Neural crest cell (in vitro differentiated cells): Measurements from ENCODE around the gene ANKH. TPM values are rescaled to one million over a fixed set of nuclear protein-coding genes. Genes with fewer than 3 reads are reported as not detected.

Experiments used
- DNase-seq: peaks from one replicate; pipeline ENCODE4 v3.0.0; 2021; ENCODE audit warnings: low read depth, mixed read lengths, low spot score
- H3K27ac Mint-ChIP-seq: one replicate; pipeline ENCODE4 v1.8.0; 2021; ENCODE audit warnings: mild to moderate bottlenecking, mixed read lengths; ENCODE audit not compliant: unreplicated experiment
- H3K27me3 Mint-ChIP-seq: 2 replicates; pipeline ENCODE4 v1.8.0; 2021; ENCODE audit warnings: low read depth, mild to moderate bottlenecking, mixed read lengths
- H3K36me3 Mint-ChIP-seq: 2 replicates; pipeline ENCODE4 v1.8.0; 2021; ENCODE audit warnings: low read depth, mild to moderate bottlenecking, mixed read lengths
- H3K4me1 Mint-ChIP-seq: 2 replicates; pipeline ENCODE4 v1.8.0; 2021; ENCODE audit warnings: mixed read lengths
- H3K4me3 Mint-ChIP-seq: one replicate; pipeline ENCODE4 v1.8.0; 2021; ENCODE audit warnings: mild to moderate bottlenecking, mixed read lengths
- H3K9me3 Mint-ChIP-seq: 2 replicates; pipeline ENCODE4 v1.8.0; 2021; ENCODE audit warnings: mixed read lengths
- CTCF ChIP-seq: fragments of 200-600 bp; sonication (generic); conservative IDR thresholded peaks from 2 replicates; pipeline ENCODE4 v1.5.0; 2021; ENCODE audit warnings: antibody characterized with exemption, mild to moderate bottlenecking
- total RNA-seq: library from RNA; stranded (reverse); gene quantifications from 2 replicates; pipeline ENCODE4 v1.2.1, GENCODE V29; 2021

Gene ANKH
- total RNA-seq, 1 donor from 2014 or later, result 28.6 TPM

- TF ChIP-seq CTCF, result no peak
- no peak for DNase-seq
- Mint-ChIP-seq H3K4me1 (peaks cover 80% of the 10 kb centered on the region), H3K9me3 (no peaks in the 10 kb centered on the region), H3K4me3 (no peak overlapping the region), H3K36me3 (peaks cover 3% of the 10 kb centered on the region), H3K27ac (no peak overlapping the region), H3K27me3 (no peaks in the 10 kb centered on the region)
Measured at GRCh38 chr5:14739981-14740380, 131.6 kb downstream of the ANKH start.

- Mint-ChIP-seq H3K27ac (no peak overlapping the region), H3K9me3 (no peaks in the 10 kb centered on the region), H3K36me3 (peaks cover 3% of the 10 kb centered on the region), H3K4me3 (no peak overlapping the region), H3K4me1 (peaks cover 80% of the 10 kb centered on the region), H3K27me3 (no peaks in the 10 kb centered on the region)
- DNase-seq, result no peak
- no peak for TF ChIP-seq CTCF
Measured at GRCh38 chr5:14739538-14739937, 132.0 kb downstream of the ANKH start.

- Mint-ChIP-seq H3K27me3 (no peaks in the 10 kb centered on the region), H3K27ac (peak overlapping the region; percentile 77), H3K36me3 (peaks cover 8% of the 10 kb centered on the region), H3K9me3 (no peaks in the 10 kb centered on the region), H3K4me1 (peaks cover 78% of the 10 kb centered on the region), H3K4me3 (no peak overlapping the region)
- DNase-seq, result no peak
- no peak for TF ChIP-seq CTCF
Measured at GRCh38 chr5:14738050-14738449, 133.5 kb downstream of the ANKH start.

GRCh38 chr5:14737291-14737690 lies 134.3 kb downstream of the ANKH start:
- peaks cover 11% of the 10 kb centered on the region for H3K36me3 Mint-ChIP-seq
- H3K4me1 Mint-ChIP-seq, result peaks cover 77% of the 10 kb centered on the region
- DNase-seq, result no peak
- no peak overlapping the region for H3K4me3 Mint-ChIP-seq
- H3K9me3 Mint-ChIP-seq, result no peaks in the 10 kb centered on the region
- TF ChIP-seq CTCF, result no peak
- no peak overlapping the region for H3K27ac Mint-ChIP-seq
- no peaks in the 10 kb centered on the region for H3K27me3 Mint-ChIP-seq

- Mint-ChIP-seq H3K4me3 (no peak overlapping the region), H3K27ac (no peak overlapping the region), H3K9me3 (no peaks in the 10 kb centered on the region), H3K4me1 (peaks cover 78% of the 10 kb centered on the region), H3K36me3 (peaks cover 11% of the 10 kb centered on the region), H3K27me3 (no peaks in the 10 kb centered on the region)
- no peak for DNase-seq
- TF ChIP-seq CTCF, result no peak
Measured at GRCh38 chr5:14735944-14736343, 135.6 kb downstream of the ANKH start.

- no peak for TF ChIP-seq CTCF
- H3K4me3 Mint-ChIP-seq, result no peak overlapping the region
- H3K27me3 Mint-ChIP-seq, result no peaks in the 10 kb centered on the region
- no peak for DNase-seq
- H3K27ac Mint-ChIP-seq, result no peak overlapping the region
- H3K36me3 Mint-ChIP-seq, result peaks cover 11% of the 10 kb centered on the region
- H3K4me1 Mint-ChIP-seq, result peaks cover 72% of the 10 kb centered on the region
- H3K9me3 Mint-ChIP-seq, result no peaks in the 10 kb centered on the region
Measured at GRCh38 chr5:14734396-14734795, 137.2 kb downstream of the ANKH start.
